HepG2 (cell line): ENCODE results near the gene SLIRP. TPM values are rescaled to one million over a fixed set of nuclear protein-coding genes. Genes with fewer than 3 reads are reported as not detected.

Experiments
- GATAD2A ChIP-seq: IDR thresholded peaks from 2 replicates; pipeline ENCODE4 v1.6.1; 2016
- HNF4A ChIP-seq: sonication (generic); formaldehyde crosslinking; IDR thresholded peaks from 2 replicates; pipeline ENCODE4 v1.4.0; 2020; ENCODE audit warnings: missing genetic modification reagents
- KLF15 ChIP-seq: sonication (generic); formaldehyde crosslinking; IDR thresholded peaks from 2 replicates; pipeline ENCODE4 v1.8.1; 2023; ENCODE audit warnings: borderline replicate concordance, mild to moderate bottlenecking, inconsistent platforms, missing genetic modification reagents, mixed read lengths
- NCOR1 ChIP-seq: fragments of 200-600 bp; sonication (generic); IDR thresholded peaks from 2 replicates; pipeline ENCODE4 v1.7.0; 2017; ENCODE audit warnings: antibody characterized with exemption, low read length, borderline replicate concordance
- SMYD3 ChIP-seq: sonication (generic); formaldehyde crosslinking; IDR thresholded peaks from 2 replicates; pipeline ENCODE4 v1.8.1; 2023; ENCODE audit warnings: mild to moderate bottlenecking, missing genetic modification reagents
- SOX6 ChIP-seq, 2 experiments: fragments of 450-650 bp in 1 of 2; sonication (generic) in 1 of 2; formaldehyde crosslinking in 1 of 2; IDR thresholded peaks; 2 replicates each; pipeline versions ENCODE4 v1.4.0 to v1.6.1; 2017 to 2020; ENCODE audit warnings: antibody characterized with exemption in 1 of 2, mild to moderate bottlenecking in 1 of 2, missing genetic modification reagents in 1 of 2
- TP53 ChIP-seq: sonication (generic); formaldehyde crosslinking; conservative IDR thresholded peaks from 2 replicates; pipeline ENCODE4 v1.4.0; 2020; ENCODE audit warnings: missing genetic modification reagents
- YEATS4 ChIP-seq: sonication (generic); formaldehyde crosslinking; IDR thresholded peaks from 2 replicates; pipeline ENCODE4 v1.4.0; 2020; ENCODE audit warnings: missing genetic modification reagents, borderline replicate concordance
- ZFP36L1 ChIP-seq: sonication (generic); formaldehyde crosslinking; IDR thresholded peaks from 2 replicates; pipeline ENCODE4 v1.8.0; 2022; ENCODE audit warnings: mild to moderate bottlenecking, missing genetic modification reagents, moderate library complexity
- ZIK1 ChIP-seq: sonication (generic); formaldehyde crosslinking; IDR thresholded peaks from 2 replicates; pipeline ENCODE4 v1.5.0; 2020; ENCODE audit warnings: mild to moderate bottlenecking, low read depth, missing genetic modification reagents, borderline replicate concordance
- ZNF138 ChIP-seq: sonication (generic); formaldehyde crosslinking; IDR thresholded peaks from 2 replicates; pipeline ENCODE4 v1.5.0; 2020; ENCODE audit warnings: mild to moderate bottlenecking, low read depth, missing genetic modification reagents
- ZNF30 ChIP-seq: sonication (generic); formaldehyde crosslinking; IDR thresholded peaks from 2 replicates; pipeline ENCODE4 v1.5.0; 2020; ENCODE audit warnings: mild to moderate bottlenecking, missing genetic modification reagents
- ZNF468 ChIP-seq: sonication (generic); formaldehyde crosslinking; IDR thresholded peaks from 2 replicates; pipeline ENCODE4 v1.8.0; 2022; ENCODE audit warnings: mild to moderate bottlenecking, moderate library complexity, missing genetic modification reagents
- ZNF660 ChIP-seq: sonication (generic); formaldehyde crosslinking; IDR thresholded peaks from 2 replicates; pipeline ENCODE4 v1.5.1; 2020; ENCODE audit warnings: mild to moderate bottlenecking, low read depth, missing genetic modification reagents, borderline replicate concordance
- ZNF709 ChIP-seq: sonication (generic); formaldehyde crosslinking; IDR thresholded peaks from 2 replicates; pipeline ENCODE4 v1.5.0; 2020; ENCODE audit warnings: mild to moderate bottlenecking, missing genetic modification reagents
- polyA plus RNA-seq, 8 experiments: library from polyadenylated mRNA; depleted of rRNA in 3 of 8; stranded (reverse) in 7 of 8; unstranded in 1 of 8; fragments of >200 nt; fragmentation: Illumina TruSeq in 4 of 8; extraction: Trizol in 4 of 8; gene quantifications; 2 replicates each; pipeline versions ENCODE4 v1.2.1 to v1.2.3, GENCODE V29; 2011 to 2016; ENCODE audit warnings: low read depth in 4 of 8, missing spikeins in 1 of 8, mixed read lengths in 1 of 8; ENCODE audit not compliant: insufficient read depth in 1 of 8
- total RNA-seq, 5 experiments: library from RNA; depleted of rRNA; stranded (reverse); fragments of >200 nt; fragmentation: Illumina TruSeq; extraction: Trizol; gene quantifications; 2 replicates each; pipeline ENCODE4 v1.2.3, GENCODE V29; 2016; ENCODE audit warnings: low read depth in 1 of 5
- TF ChIP-seq, protein P1 (sequence below): sonication (generic); formaldehyde crosslinking; IDR thresholded peaks from 2 replicates; pipeline ENCODE4 v1.5.1; 2020; ENCODE audit warnings: missing genetic modification reagents, mild to moderate bottlenecking, borderline replicate concordance
- TF ChIP-seq, protein P2 (sequence below): sonication (generic); formaldehyde crosslinking; conservative IDR thresholded peaks from 2 replicates; pipeline ENCODE4 v1.8.0; 2022; ENCODE audit warnings: missing genetic modification reagents
- TF ChIP-seq, protein P3 (sequence below): sonication (generic); formaldehyde crosslinking; IDR thresholded peaks from 2 replicates; pipeline ENCODE4 v1.5.1; 2020; ENCODE audit warnings: mild to moderate bottlenecking, missing genetic modification reagents, moderate library complexity
- TF ChIP-seq, protein P4 (sequence below): sonication (generic); formaldehyde crosslinking; IDR thresholded peaks from 2 replicates; pipeline ENCODE4 v1.4.0; 2020; ENCODE audit warnings: missing genetic modification reagents, borderline replicate concordance
- TF ChIP-seq, protein P5 (sequence below): IDR thresholded peaks from 2 replicates; pipeline ENCODE4 v1.6.1; 2012; ENCODE audit warnings: low read depth, low read length, improper control_type of control experiment

The SLIRP gene
- total and polyA plus RNA-seq, 2 of the 13 experiments (the other 11 are each of a cell fraction or from before 2014, with no cell fraction given) = 281 to 548 TPM

DNA sequence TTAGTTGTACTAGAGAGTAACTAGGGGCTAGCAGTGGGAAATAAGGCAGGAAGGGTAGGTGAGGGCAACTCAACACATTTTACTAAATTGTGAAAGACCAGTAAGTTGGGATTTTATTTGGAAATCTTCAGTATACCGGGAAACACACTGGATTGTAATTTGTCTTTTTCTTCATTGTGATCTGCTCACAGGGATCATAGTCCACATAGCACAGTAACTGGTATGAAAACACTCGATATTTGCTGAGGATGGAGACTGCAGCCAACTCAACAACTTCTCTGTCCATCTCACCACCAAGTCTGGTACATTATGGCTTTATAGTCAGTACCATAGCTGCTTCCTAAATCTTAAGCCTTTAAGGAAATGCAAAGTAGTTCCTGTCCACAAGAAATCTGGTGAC, 2.5 kb downstream of the SLIRP start (continued):
- TF ChIP-seq ZIK1 = no peak
- no peak for TF ChIP-seq ZNF138 (CRISPR knock-in tag)
- TF ChIP-seq HNF4A (CRISPR knock-in tag) = peak; percentile 78
- TF ChIP-seq KLF15 (CRISPR knock-in tag) = no peak
- TF ChIP-seq, protein P1, sequence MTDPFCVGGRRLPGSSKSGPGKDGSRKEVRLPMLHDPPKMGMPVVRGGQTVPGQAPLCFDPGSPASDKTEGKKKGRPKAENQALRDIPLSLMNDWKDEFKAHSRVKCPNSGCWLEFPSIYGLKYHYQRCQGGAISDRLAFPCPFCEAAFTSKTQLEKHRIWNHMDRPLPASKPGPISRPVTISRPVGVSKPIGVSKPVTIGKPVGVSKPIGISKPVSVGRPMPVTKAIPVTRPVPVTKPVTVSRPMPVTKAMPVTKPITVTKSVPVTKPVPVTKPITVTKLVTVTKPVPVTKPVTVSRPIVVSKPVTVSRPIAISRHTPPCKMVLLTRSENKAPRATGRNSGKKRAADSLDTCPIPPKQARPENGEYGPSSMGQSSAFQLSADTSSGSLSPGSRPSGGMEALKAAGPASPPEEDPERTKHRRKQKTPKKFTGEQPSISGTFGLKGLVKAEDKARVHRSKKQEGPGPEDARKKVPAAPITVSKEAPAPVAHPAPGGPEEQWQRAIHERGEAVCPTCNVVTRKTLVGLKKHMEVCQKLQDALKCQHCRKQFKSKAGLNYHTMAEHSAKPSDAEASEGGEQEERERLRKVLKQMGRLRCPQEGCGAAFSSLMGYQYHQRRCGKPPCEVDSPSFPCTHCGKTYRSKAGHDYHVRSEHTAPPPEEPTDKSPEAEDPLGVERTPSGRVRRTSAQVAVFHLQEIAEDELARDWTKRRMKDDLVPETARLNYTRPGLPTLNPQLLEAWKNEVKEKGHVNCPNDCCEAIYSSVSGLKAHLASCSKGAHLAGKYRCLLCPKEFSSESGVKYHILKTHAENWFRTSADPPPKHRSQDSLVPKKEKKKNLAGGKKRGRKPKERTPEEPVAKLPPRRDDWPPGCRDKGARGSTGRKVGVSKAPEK (CRISPR knock-in tag) = no peak
- TF ChIP-seq SMYD3 (CRISPR knock-in tag) = no peak
- no peak for TF ChIP-seq ZNF660 (CRISPR knock-in tag)
- TF ChIP-seq, protein P2, sequence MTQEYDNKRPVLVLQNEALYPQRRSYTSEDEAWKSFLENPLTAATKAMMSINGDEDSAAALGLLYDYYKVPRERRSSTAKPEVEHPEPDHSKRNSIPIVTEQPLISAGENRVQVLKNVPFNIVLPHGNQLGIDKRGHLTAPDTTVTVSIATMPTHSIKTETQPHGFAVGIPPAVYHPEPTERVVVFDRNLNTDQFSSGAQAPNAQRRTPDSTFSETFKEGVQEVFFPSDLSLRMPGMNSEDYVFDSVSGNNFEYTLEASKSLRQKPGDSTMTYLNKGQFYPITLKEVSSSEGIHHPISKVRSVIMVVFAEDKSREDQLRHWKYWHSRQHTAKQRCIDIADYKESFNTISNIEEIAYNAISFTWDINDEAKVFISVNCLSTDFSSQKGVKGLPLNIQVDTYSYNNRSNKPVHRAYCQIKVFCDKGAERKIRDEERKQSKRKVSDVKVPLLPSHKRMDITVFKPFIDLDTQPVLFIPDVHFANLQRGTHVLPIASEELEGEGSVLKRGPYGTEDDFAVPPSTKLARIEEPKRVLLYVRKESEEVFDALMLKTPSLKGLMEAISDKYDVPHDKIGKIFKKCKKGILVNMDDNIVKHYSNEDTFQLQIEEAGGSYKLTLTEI (CRISPR knock-in tag) = no peak
- TF ChIP-seq, protein P3, sequence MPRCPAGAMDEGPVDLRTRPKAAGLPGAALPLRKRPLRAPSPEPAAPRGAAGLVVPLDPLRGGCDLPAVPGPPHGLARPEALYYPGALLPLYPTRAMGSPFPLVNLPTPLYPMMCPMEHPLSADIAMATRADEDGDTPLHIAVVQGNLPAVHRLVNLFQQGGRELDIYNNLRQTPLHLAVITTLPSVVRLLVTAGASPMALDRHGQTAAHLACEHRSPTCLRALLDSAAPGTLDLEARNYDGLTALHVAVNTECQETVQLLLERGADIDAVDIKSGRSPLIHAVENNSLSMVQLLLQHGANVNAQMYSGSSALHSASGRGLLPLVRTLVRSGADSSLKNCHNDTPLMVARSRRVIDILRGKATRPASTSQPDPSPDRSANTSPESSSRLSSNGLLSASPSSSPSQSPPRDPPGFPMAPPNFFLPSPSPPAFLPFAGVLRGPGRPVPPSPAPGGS = no peak
- TF ChIP-seq, protein P4, sequence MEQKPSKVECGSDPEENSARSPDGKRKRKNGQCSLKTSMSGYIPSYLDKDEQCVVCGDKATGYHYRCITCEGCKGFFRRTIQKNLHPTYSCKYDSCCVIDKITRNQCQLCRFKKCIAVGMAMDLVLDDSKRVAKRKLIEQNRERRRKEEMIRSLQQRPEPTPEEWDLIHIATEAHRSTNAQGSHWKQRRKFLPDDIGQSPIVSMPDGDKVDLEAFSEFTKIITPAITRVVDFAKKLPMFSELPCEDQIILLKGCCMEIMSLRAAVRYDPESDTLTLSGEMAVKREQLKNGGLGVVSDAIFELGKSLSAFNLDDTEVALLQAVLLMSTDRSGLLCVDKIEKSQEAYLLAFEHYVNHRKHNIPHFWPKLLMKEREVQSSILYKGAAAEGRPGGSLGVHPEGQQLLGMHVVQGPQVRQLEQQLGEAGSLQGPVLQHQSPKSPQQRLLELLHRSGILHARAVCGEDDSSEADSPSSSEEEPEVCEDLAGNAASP (CRISPR knock-in tag) = no peak
- 0 out of 2 replicates have a peak, but pooled peaks have one; percentile 8 for TF ChIP-seq YEATS4 (CRISPR knock-in tag)
- peak; percentile 34 for TF ChIP-seq GATAD2A (CRISPR knock-in tag)
- no peak for TF ChIP-seq ZNF30 (CRISPR knock-in tag)
- TF ChIP-seq SOX6 (IDR thresholded peaks at IDR 0.05) = no peak
- TF ChIP-seq SOX6 (CRISPR knock-in tag; IDR thresholded peaks at IDR 0.05) = peak; percentile 46; the same call in 1 of the 2 replicates
- no peak for TF ChIP-seq ZNF468 (CRISPR knock-in tag)
- TF ChIP-seq ZNF709 (CRISPR knock-in tag) = no peak
- peak; percentile 33; the same call in 1 of the 2 replicates for TF ChIP-seq NCOR1
- TF ChIP-seq TP53 (CRISPR knock-in tag) = no peak
- TF ChIP-seq ZFP36L1 (CRISPR knock-in tag) = no peak
- TF ChIP-seq, protein P5, sequence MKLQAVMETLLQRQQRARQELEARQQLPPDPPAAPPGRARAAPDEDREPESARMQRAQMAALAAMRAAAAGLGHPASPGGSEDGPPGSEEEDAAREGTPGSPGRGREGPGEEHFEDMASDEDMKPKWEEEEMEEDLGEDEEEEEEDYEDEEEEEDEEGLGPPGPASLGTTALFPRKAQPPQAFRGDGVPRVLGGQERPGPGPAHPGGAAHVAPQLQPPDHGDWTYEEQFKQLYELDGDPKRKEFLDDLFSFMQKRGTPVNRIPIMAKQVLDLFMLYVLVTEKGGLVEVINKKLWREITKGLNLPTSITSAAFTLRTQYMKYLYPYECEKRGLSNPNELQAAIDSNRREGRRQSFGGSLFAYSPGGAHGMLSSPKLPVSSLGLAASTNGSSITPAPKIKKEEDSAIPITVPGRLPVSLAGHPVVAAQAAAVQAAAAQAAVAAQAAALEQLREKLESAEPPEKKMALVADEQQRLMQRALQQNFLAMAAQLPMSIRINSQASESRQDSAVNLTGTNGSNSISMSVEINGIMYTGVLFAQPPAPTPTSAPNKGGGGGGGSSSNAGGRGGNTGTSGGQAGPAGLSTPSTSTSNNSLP = no peak
- TF ChIP-seq, all 625 proteins: peak for 18
